Esophagus muscularis mucosa (tissue), 3 donors: Measurements from ENCODE around the gene DPP7.

Experiments
- CTCF ChIP-seq, 3 experiments: fragments of 200-600 bp in 2 of 3; fragments of 450-650 bp in 1 of 3; sonication (generic) in 2 of 3; IDR thresholded peaks; one replicate each; pipeline ENCODE4 v1.5.1; 2017 to 2019; ENCODE audit warnings: antibody characterized with exemption in 3 of 3, mild to moderate bottlenecking in 2 of 3, moderate library complexity in 1 of 3
- POLR2A ChIP-seq: fragments of 450-650 bp; IDR thresholded peaks from one replicate; pipeline ENCODE4 v1.6.1; 2017; ENCODE audit warnings: antibody characterized with exemption, moderate library complexity, mild to moderate bottlenecking, low read depth

- TF ChIP-seq CTCF (IDR thresholded peaks at IDR 0.05) = no peak
- no peak for TF ChIP-seq POLR2A
These were observed 15.7 kb upstream of the DPP7 start for GRCh38 chr9:137130176-137130755.
